SK-N-MC (cell line): ENCODE data around the gene ARID4B.
"Not testable (repeated sequence)": the region's sequence is repeated elsewhere in the genome, so short reads cannot be mapped to it uniquely, and the experiment has no call there.

Experiments used
- EZH2 ChIP-seq: fragments of 200-600 bp; sonication (generic); IDR thresholded peaks from one replicate; pipeline ENCODE4 v1.6.1; 2017; ENCODE audit warnings: antibody characterized with exemption
- POLR2AphosphoS5 ChIP-seq: IDR thresholded peaks from 2 replicates; pipeline ENCODE4 v1.6.1; 2012; ENCODE audit warnings: mild to moderate bottlenecking, low read depth, low read length, borderline replicate concordance

GRCh38 chr1:235202447-235202846 is 125.5 kb downstream of the ARID4B start:
- TF ChIP-seq POLR2AphosphoS5, EZH2: not testable (repeated sequence)
